ENCODE results near the gene UGCG.

Gene UGCG

GRCh38 chr9:111934747-111935146 is 38.1 kb downstream of the UGCG start:
- TF ChIP-seq MAX (IDR thresholded peaks at IDR 0.05; ENCODE audit: low read depth, low read length) (no peak), MYC (IDR thresholded peaks at IDR 0.05; ENCODE audit: low read depth, low read length) (no peak), CTCF (IDR thresholded peaks at IDR 0.05; ENCODE audit: low read depth, low read length) (no peak), POLR2A (IDR thresholded peaks at IDR 0.05; ENCODE audit: extremely low read depth, insufficient read length) (no peak)
- no peak overlapping the region for H3K4me3 ChIP-seq (ENCODE audit: low read depth, low read length)
- DNase-seq (ENCODE audit: low read depth) = no peak

- DNase-seq (ENCODE audit: low read depth) = no peak
- no peak overlapping the region for H3K4me3 ChIP-seq (ENCODE audit: low read depth, low read length)
- TF ChIP-seq MAX (IDR thresholded peaks at IDR 0.05; ENCODE audit: low read depth, low read length) (no peak), CTCF (IDR thresholded peaks at IDR 0.05; ENCODE audit: low read depth, low read length) (no peak), POLR2A (IDR thresholded peaks at IDR 0.05; ENCODE audit: extremely low read depth, insufficient read length) (no peak), MYC (IDR thresholded peaks at IDR 0.05; ENCODE audit: low read depth, low read length) (no peak)
Observed at GRCh38 chr9:111936391-111936790, 39.8 kb downstream of the UGCG start.

- DNase-seq (ENCODE audit: low read depth) = no peak
- TF ChIP-seq POLR2A (IDR thresholded peaks at IDR 0.05; ENCODE audit: extremely low read depth, insufficient read length) (no peak), MAX (IDR thresholded peaks at IDR 0.05; ENCODE audit: low read depth, low read length) (no peak), MYC (IDR thresholded peaks at IDR 0.05; ENCODE audit: low read depth, low read length) (no peak), CTCF (IDR thresholded peaks at IDR 0.05; ENCODE audit: low read depth, low read length) (no peak)
- H3K4me3 ChIP-seq (ENCODE audit: low read depth, low read length) = no peak overlapping the region
Observed at GRCh38 chr9:111937301-111937700, 40.7 kb downstream of the UGCG start.

- TF ChIP-seq MAX (IDR thresholded peaks at IDR 0.05; ENCODE audit: low read depth, low read length) (no peak), MYC (IDR thresholded peaks at IDR 0.05; ENCODE audit: low read depth, low read length) (peak; percentile 49; the same call in 1 of the 2 replicates)
- H3K4me3 ChIP-seq (ENCODE audit: low read depth, low read length) = no peak overlapping the region
- peak; percentile 79 for DNase-seq (ENCODE audit: low read depth)
Observed at GRCh38 chr9:111937781-111938426, 41.3 kb downstream of the UGCG start.

- H3K4me3 ChIP-seq (ENCODE audit: low read depth, low read length) = no peak overlapping the region
- TF ChIP-seq MYC (IDR thresholded peaks at IDR 0.05; ENCODE audit: low read depth, low read length) = no peak
- no peak for TF ChIP-seq POLR2A (IDR thresholded peaks at IDR 0.05; ENCODE audit: extremely low read depth, insufficient read length)
- no peak for TF ChIP-seq MAX (IDR thresholded peaks at IDR 0.05; ENCODE audit: low read depth, low read length)
- TF ChIP-seq CTCF (IDR thresholded peaks at IDR 0.05; ENCODE audit: low read depth, low read length) = no peak
- no peak for DNase-seq (ENCODE audit: low read depth)
Observed at GRCh38 chr9:111938427-111938800, 41.8 kb downstream of the UGCG start.

- no peak for DNase-seq (ENCODE audit: low read depth)
- no peak for TF ChIP-seq CTCF (IDR thresholded peaks at IDR 0.05; ENCODE audit: low read depth, low read length)
- TF ChIP-seq MYC (IDR thresholded peaks at IDR 0.05; ENCODE audit: low read depth, low read length) = no peak
- TF ChIP-seq POLR2A (IDR thresholded peaks at IDR 0.05; ENCODE audit: extremely low read depth, insufficient read length) = no peak
- H3K4me3 ChIP-seq (ENCODE audit: low read depth, low read length) = no peak overlapping the region
Observed at GRCh38 chr9:111939322-111939721, 42.7 kb downstream of the UGCG start.

Measured in NB4 (cell line).